Heart left ventricle (tissue), 13 donors: Measurements from ENCODE around the gene LRRTM2.

ENCODE experiments used
- CTCF ChIP-seq, 12 donors: fragments of 200-600 bp; sonication (generic) in 4 of 12; IDR thresholded peaks; one replicate each; pipeline versions ENCODE4 v1.5.0 to v1.8.0; 2018 to 2022; ENCODE audit warnings: antibody characterized with exemption in 12 of 12, mild to moderate bottlenecking in 5 of 12
- POLR2A ChIP-seq, 2 donors: fragments of 450-650 bp; IDR thresholded peaks; one replicate each; pipeline ENCODE4 v1.6.1; 2017; ENCODE audit warnings: antibody characterized with exemption in 2 of 2, mild to moderate bottlenecking in 2 of 2, moderate library complexity in 2 of 2
- donor health status: ischemic (EF 13 %, LVEDD 7.1; RV severe dilation, severe dysfunction).
- donor health status: DM: no; HTN: yes; CAD: no.
- donor health status: DM: no; HTN: no; CAD: no.
- donor health status: ischemic (EF 25% LVEDD 6.9; RV normal size, moderate dysfunction).
- donor health status: ischemic (EF 25% LVEDD 5.7; RV mildly dilated, moderate dysfunction).
- donor health status: ischemic (EF 35%, LVEDD 5.7; RV mildly dilated, moderate dysfunction).
- donor health status: nonischemic (EF 11% LVEDD 7.7; RV severe dilation, severe dysfunction).
- donor health status: DM: yes; HTN: yes; CAD: no.
- donor health status: PGD.
- donor health status: ischemic (EF 29% LVEDD 5.4; RV normal size, mild dysfunction).
- donor health status: nonischemic (EF 23%, LVEDD 6.1; RV moderate dilation, normal function).

- TF ChIP-seq CTCF (IDR thresholded peaks at IDR 0.05) (no peak), POLR2A (IDR thresholded peaks at IDR 0.05) (no peak)
These were observed 37.0 kb upstream of the LRRTM2 start for GRCh38 chr5:138912093-138912492.
